HK-2 (cell line): ENCODE measurements around the gene PRPF19.

Source experiments
- DNase-seq: peaks from one replicate; pipeline ENCODE4 v3.0.0-alpha.2; 2018; ENCODE audit not compliant: unreplicated experiment

PRPF19 gene

GRCh38 chr11:60905551-60906113 is 753 bp downstream of the PRPF19 start:
- DNase-seq, result no peak

- DNase-seq, result no peak
Measured at GRCh38 chr11:60905047-60905446, 1.3 kb downstream of the PRPF19 start.

GRCh38 chr11:60902625-60903024 is 3.8 kb downstream of the PRPF19 start:
- DNase-seq, result no peak

GRCh38 chr11:60900673-60901404 is 5.5 kb downstream of the PRPF19 start:
- DNase-seq, result no peak

GRCh38 chr11:60899977-60900376 is 6.4 kb downstream of the PRPF19 start:
- no peak for DNase-seq

GRCh38 chr11:60899046-60899936 is 7.1 kb downstream of the PRPF19 start:
- peak; percentile 31 for DNase-seq

- no peak for DNase-seq
Measured at GRCh38 chr11:60897496-60897895, 8.9 kb downstream of the PRPF19 start.

- DNase-seq, result no peak
Measured at GRCh38 chr11:60895687-60896086, 10.7 kb downstream of the PRPF19 start.

GRCh38 chr11:60891103-60891741 is 15.2 kb downstream of the PRPF19 start:
- no peak for DNase-seq

- DNase-seq, result no peak
Measured at GRCh38 chr11:60890696-60891095, 15.7 kb downstream of the PRPF19 start.

GRCh38 chr11:60889869-60890311 is 16.5 kb downstream of the PRPF19 start:
- DNase-seq, result no peak

- DNase-seq, result peak; percentile 13
Measured at GRCh38 chr11:60887556-60887955, 18.8 kb downstream of the PRPF19 start.

GRCh38 chr11:60880643-60881282 is 25.6 kb downstream of the PRPF19 start:
- no peak for DNase-seq

GRCh38 chr11:60879971-60880588 is 26.3 kb downstream of the PRPF19 start:
- no peak for DNase-seq

- no peak for DNase-seq
Measured at GRCh38 chr11:60879104-60879503, 27.3 kb downstream of the PRPF19 start.

- no peak for DNase-seq
Measured at GRCh38 chr11:60878245-60879101, 27.9 kb downstream of the PRPF19 start.

GRCh38 chr11:60876168-60876485 is 30.3 kb downstream of the PRPF19 start:
- DNase-seq, result no peak

GRCh38 chr11:60875366-60876167 is 30.8 kb downstream of the PRPF19 start:
- no peak for DNase-seq
